AG04449 (cell line): Measurements from ENCODE around the gene DIS3L2.
"Not testable (repeated sequence)": the region's sequence is repeated elsewhere in the genome, so short reads cannot be mapped to it uniquely, and the experiment has no call there.

Source experiments
- CTCF ChIA-PET: fragments of 350-600 bp; formaldehyde crosslinking; extraction: SDS; loops from one replicate; lab custom pipeline; 2021; ENCODE audit warnings: antibody characterized with exemption; lab: Yijun Ruan, JAX
- POLR2A ChIA-PET: fragments of 400-600, 350-600 bp; formaldehyde crosslinking; extraction: SDS; loops from one replicate; lab custom pipeline; 2020; ENCODE audit warnings: antibody characterized with exemption, inconsistent platforms; lab: Yijun Ruan, JAX
- DNase-seq: peaks from one replicate; pipeline ENCODE4 v3.0.0-alpha.2; 2010; ENCODE audit warnings: low read depth, low spot score
- H3K4me3 ChIP-seq: 2 replicates; pipeline ENCODE4 v1.5.1; 2011; ENCODE audit warnings: low read depth, mild to moderate bottlenecking, control low read depth, low read length
- TF ChIP-seq, protein P1 (sequence below): IDR thresholded peaks from one replicate; pipeline ENCODE4 v1.5.1; 2011; ENCODE audit warnings: mild to moderate bottlenecking, moderate library complexity, low read length, control low read depth, inconsistent platforms; ENCODE audit not compliant: insufficient read depth; ENCODE audit errors: missing control alignments

The DIS3L2 gene

DNA sequence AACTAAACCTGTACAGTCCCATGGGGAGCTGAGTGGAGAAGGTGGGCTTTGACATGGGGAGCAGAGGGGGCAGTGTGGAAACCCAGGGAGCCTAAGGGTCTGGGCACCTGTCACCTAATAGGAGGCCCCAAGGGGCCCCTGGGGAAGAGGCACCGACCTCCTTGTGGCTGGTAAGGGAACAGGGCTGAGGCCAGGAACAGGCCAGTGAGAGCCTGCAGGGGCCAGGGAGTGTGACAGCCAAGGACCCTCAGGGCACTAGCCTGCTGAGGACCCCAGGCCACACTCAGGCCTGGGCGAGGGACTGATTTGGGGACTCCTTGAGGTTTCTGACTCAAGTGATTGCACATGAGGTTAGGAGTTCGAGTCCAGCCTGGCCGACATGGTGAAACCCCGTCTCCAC lies 392.6 kb downstream of the DIS3L2 start:
- no peak for DNase-seq
- no peak overlapping the region for H3K4me3 ChIP-seq
- CTCF ChIA-PET = interaction anchor here (1.0 to 1.1 kb wide), 2 partner anchors 18 to 169 kb away, joined by 3 read pairs; no protein-coding TSS in a partner anchor
- TF ChIP-seq, protein P1, sequence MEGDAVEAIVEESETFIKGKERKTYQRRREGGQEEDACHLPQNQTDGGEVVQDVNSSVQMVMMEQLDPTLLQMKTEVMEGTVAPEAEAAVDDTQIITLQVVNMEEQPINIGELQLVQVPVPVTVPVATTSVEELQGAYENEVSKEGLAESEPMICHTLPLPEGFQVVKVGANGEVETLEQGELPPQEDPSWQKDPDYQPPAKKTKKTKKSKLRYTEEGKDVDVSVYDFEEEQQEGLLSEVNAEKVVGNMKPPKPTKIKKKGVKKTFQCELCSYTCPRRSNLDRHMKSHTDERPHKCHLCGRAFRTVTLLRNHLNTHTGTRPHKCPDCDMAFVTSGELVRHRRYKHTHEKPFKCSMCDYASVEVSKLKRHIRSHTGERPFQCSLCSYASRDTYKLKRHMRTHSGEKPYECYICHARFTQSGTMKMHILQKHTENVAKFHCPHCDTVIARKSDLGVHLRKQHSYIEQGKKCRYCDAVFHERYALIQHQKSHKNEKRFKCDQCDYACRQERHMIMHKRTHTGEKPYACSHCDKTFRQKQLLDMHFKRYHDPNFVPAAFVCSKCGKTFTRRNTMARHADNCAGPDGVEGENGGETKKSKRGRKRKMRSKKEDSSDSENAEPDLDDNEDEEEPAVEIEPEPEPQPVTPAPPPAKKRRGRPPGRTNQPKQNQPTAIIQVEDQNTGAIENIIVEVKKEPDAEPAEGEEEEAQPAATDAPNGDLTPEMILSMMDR = no peak
- POLR2A ChIA-PET = no interaction called here

DNA sequence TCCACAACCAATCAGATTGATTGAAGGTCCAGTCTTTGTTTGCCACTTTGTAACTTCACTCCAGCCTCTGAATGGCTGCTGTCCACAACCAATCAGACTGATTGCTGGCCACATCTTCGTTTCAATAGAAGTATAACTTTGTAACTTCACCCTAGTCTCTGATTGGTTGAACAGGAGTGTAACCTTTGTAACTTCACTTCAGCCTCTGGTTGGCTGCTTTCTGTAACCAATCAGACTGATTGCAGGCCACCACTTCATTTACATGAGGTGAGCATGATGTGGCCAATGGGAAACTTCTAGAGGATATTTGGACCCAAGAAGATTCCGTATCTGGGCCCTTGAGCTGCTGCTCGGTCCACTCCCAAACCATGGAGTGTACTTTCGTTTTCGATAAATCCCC lies 400.1 kb downstream of the DIS3L2 start:
- DNase-seq = no peak
- ChIA-PET CTCF (no interaction called here), POLR2A (no interaction called here)
- H3K4me3 ChIP-seq = no peak overlapping the region
- TF ChIP-seq, protein P1 = no peak

DNA sequence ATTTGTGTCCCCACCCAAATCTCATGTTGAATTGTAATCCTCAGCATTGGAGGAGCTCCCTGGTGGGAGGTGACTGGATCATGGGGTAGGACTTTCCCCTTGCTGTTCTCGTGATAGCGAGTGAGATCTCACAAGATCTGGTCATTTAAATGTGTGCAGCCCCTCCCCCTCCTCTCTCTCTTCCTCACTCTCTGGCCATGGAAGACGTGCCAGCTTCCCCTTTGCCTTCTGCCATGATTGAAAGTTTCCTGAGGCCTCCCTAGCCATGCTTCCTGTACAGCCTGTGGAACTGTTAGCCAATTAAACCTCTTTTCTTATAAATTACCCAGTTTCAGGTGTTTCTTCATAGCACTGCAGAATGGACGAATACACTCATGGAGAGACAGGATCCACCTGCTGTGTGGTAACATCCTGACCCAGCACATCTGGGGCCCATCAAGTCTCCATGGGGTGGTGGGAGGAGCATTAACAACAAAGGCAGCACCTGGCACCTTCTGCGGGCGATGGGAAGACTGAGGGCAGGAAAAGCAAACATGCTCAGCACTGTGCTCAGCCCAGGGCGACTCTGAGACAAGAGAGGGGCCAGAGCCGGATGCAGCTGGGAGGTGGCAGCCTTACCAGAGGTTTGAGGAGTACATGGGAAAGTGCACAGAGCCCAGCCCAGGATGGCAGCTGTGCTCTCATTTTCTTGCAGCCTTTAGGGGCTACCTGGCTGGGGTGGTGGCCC lies 400.8 kb downstream of the DIS3L2 start:
- no peak overlapping the region for H3K4me3 ChIP-seq
- no peak for DNase-seq
- TF ChIP-seq, protein P1 = no peak
- POLR2A ChIA-PET = no interaction called here
- CTCF ChIA-PET = interaction anchor here (1.1 kb wide), 1 partner anchor 26 kb away, joined by 3 read pairs; no protein-coding TSS in a partner anchor

DNA sequence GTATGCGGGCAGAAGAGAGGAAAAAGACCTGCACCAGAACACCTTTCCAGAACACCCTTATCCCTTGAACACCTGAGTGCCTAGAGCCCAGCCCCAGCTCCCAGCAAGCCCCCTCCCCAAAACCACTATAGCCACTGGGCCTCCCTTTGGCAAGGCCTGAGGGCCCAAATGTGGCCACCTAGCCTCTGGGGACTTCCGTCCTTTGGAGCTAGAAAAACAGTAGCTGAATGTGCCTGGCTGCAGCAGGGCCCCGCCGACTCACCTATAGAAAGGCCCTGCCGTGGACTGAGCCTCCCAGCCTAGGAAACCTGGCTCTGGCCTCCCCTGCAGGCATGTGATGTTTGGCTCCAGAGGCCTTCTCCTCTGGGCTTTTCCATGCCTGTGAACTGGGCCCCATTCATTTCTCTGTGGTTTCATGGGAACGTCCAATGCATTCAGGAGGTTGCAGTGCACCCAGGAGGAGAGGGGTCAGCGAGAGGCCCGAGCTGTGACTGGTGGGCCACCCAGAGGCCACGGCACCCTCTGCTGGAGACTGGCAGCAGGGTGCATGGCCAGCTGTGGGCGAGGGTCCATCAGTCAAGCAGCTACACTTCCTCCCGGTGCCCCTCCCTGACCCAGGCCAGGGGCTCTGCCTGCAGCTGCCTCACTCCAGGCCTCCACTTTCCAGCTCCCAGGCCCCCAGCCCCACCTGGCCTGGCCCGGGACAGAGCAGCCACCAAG lies 401.7 kb downstream of the DIS3L2 start:
- POLR2A ChIA-PET, DNase-seq, H3K4me3 ChIP-seq: not testable (repeated sequence)
- CTCF ChIA-PET = interaction anchor here (0.8 to 1.1 kb wide), 2 partner anchors 27 to 462 kb away, joined by 3 read pairs; no protein-coding TSS in a partner anchor

DNA sequence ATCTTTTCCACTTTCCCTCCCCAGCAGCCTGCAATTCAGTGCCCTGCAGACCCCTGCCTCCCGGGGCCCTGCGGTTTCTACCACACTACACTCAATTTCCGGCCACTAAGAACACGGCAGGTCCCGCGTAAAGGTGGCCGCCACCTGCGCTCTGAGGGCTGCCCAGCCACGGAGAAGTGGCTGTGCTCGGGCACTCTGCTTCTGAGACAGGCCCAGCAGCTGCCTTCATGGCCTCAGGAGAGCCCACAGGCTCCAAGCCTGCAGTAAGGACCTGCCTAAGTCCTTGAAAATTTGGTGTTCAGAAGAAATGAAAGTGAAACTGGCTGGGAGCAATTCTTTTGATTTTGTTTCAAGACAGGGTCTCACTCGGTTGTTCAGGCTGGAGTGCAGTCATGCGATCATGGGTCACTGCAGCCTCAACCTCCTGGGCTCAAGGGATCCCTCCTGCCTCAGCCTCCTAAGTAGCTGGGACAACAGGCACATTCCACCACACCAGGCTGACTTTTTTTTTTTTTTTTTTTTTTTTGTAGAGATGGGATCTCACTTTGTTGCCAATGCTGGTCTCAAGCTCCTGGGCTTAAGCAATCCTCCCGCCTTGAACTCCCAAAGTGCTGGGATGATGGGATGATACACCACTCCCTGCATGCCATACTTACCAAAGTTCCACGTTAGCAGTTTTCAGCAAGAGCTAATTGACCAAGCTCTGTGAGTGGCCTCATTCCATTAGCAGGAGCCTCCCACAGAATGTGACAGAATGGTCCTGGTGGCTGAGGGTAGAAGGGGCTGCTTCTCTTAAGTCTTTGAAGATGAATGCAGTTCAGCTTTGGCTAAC lies 402.5 kb downstream of the DIS3L2 start:
- TF ChIP-seq, protein P1 = no peak

DNA sequence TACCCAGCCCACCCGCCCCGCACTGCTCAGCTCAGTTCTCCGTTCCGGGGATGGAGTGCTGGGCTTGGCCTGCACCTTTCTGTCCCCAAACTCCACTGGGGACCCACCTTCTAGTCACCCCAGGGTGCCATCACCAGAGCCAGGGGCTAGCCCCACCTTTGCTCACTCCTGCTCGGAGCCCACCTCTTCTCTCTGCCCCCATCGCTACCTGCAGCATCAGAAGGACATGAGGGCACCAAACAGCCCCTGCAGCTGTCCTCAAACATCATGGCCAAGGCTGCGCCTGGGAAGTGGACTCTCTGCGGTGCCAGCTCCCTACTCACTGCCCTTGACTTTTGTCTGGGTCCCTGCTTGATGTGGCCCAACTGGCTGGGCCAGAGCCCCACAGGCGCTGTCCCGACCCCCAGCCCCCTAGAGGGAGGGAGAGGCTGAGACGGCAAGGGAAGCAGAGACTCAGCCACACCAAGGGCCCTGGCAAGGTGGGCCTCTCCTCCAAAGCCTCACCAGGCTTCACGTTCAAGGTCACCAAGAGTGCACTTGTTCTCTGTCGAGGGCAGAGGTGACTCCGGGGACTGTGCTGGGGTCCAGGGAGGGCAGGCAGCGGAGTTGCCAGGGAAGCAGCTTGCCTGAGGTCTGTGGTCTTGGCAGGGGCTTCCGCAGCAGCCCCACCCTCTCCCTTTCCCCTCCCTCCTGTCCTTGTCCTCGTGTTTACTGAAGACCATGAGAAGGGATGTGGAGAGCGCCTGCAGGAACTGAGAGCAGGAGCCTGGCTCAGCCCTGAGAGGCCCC lies 403.5 kb downstream of the DIS3L2 start:
- CTCF ChIA-PET = interaction anchor here (0.7 to 1.3 kb wide), 7 partner anchors 9 to 444 kb away, joined by 3 to 4 read pairs (median 3); no protein-coding TSS in a partner anchor
- DNase-seq, H3K4me3 ChIP-seq, POLR2A ChIA-PET: not testable (repeated sequence)

More for the DNA sequence above, 402.5 kb downstream of the DIS3L2 start:
- H3K4me3 ChIP-seq = no peak overlapping the region
- CTCF ChIA-PET = interaction anchor here (1.1 kb wide), 2 partner anchors 28 to 42 kb away, joined by 3 read pairs; no protein-coding TSS in a partner anchor
- no peak for DNase-seq
- POLR2A ChIA-PET = no interaction called here
